Smooth muscle cell (in vitro differentiated cells): ENCODE data around the gene ORC2. TPM values are rescaled to one million over a fixed set of nuclear protein-coding genes. Genes with fewer than 3 reads are reported as not detected.
"Not testable (repeated sequence)": the region's sequence is repeated elsewhere in the genome, so short reads cannot be mapped to it uniquely, and the experiment has no call there.

ENCODE experiments used
- DNase-seq: peaks from one replicate; lab custom pipeline; 2025; ENCODE audit not compliant: unreplicated experiment; lab: John Stamatoyannopoulos, UW
- H2AFZ ChIP-seq: fragments of 200-600 bp; sonication (generic); 2 replicates; pipeline ENCODE4 v1.6.0; 2016; ENCODE audit warnings: antibody characterized with exemption, low read depth, mild to moderate bottlenecking
- H3F3A ChIP-seq: fragments of 200-600 bp; sonication (generic); 2 replicates; pipeline ENCODE4 v1.6.0; 2017; ENCODE audit warnings: antibody characterized with exemption, low read depth
- H3K27ac ChIP-seq: fragments of 200-600 bp; sonication (generic); 2 replicates; pipeline ENCODE4 v1.5.1; 2016; ENCODE audit warnings: low read depth, mild to moderate bottlenecking
- H3K27me3 ChIP-seq: fragments of 200-600 bp; sonication (generic); 2 replicates; pipeline ENCODE4 v1.6.1; 2016; ENCODE audit warnings: low read depth, mild to moderate bottlenecking
- H3K36me3 ChIP-seq: fragments of 200-600 bp; sonication (generic); 2 replicates; pipeline ENCODE4 v1.5.1; 2016; ENCODE audit warnings: low read depth
- H3K4me1 ChIP-seq: fragments of 200-600 bp; sonication (generic); 2 replicates; pipeline ENCODE4 v1.5.1; 2016; ENCODE audit warnings: low read depth
- H3K4me2 ChIP-seq: fragments of 200-600 bp; sonication (generic); 2 replicates; pipeline ENCODE4 v1.6.0; 2016; ENCODE audit warnings: mild to moderate bottlenecking
- H3K4me3 ChIP-seq: fragments of 200-600 bp; sonication (generic); 2 replicates; pipeline ENCODE4 v1.5.1; 2016; ENCODE audit warnings: mild to moderate bottlenecking
- H3K79me2 ChIP-seq: fragments of 200-600 bp; sonication (generic); 2 replicates; pipeline ENCODE4 v1.6.0; 2016; ENCODE audit warnings: low read depth, mild to moderate bottlenecking
- H3K9ac ChIP-seq: fragments of 200-600 bp; sonication (generic); 2 replicates; pipeline ENCODE4 v1.6.0; 2016; ENCODE audit warnings: low read depth
- H3K9me3 ChIP-seq: fragments of 200-600 bp; sonication (generic); replicated peaks from 2 replicates; pipeline ENCODE4 v1.5.1; 2016; ENCODE audit warnings: low read depth
- H4K20me1 ChIP-seq: fragments of 200-600 bp; sonication (generic); 2 replicates; pipeline ENCODE4 v1.6.0; 2016; ENCODE audit warnings: low read depth
- CTCF ChIP-seq: fragments of 200-600 bp; sonication (generic); IDR thresholded peaks from 2 replicates; pipeline ENCODE4 v1.5.1; 2017; ENCODE audit warnings: borderline replicate concordance, mild to moderate bottlenecking, antibody characterized with exemption; ENCODE audit not compliant: insufficient read depth, poor library complexity, severe bottlenecking
- WGBS: methylation state at CpG from one replicate; pipeline ENCODE4 v1.1.7; 2016; ENCODE audit warnings: low lambda C conversion rate; 5-methylcytosine and 5-hydroxymethylcytosine counted together
- polyA plus RNA-seq: library from polyadenylated mRNA; unstranded; fragments of >200 nt; fragmentation: Nextera tagmentation; extraction: Ambion mirVana; gene quantifications from 2 replicates; pipeline ENCODE4 v1.2.1, GENCODE V29; 2016
- total RNA-seq: library from RNA; depleted of rRNA; stranded (reverse); fragments of >200 nt; gene quantifications from 2 replicates; pipeline ENCODE4 v1.2.3, GENCODE V29; 2014

ORC2 gene
- total and polyA plus RNA-seq, 2 experiments from 2014 or later, result 8.3 to 11.5 TPM

- H3K27ac ChIP-seq, result no peak overlapping the region
- H4K20me1 ChIP-seq, result no peaks in the 10 kb centered on the region
- no peaks in the 10 kb centered on the region for H3K9me3 ChIP-seq
- peaks cover 6% of the 10 kb centered on the region for H3K36me3 ChIP-seq
- H3K4me1 ChIP-seq, result no peaks in the 10 kb centered on the region
- H2AFZ ChIP-seq, result no peak overlapping the region
- H3K27me3 ChIP-seq, result no peaks in the 10 kb centered on the region
- no peaks in the 10 kb centered on the region for H3F3A ChIP-seq
- no peak for DNase-seq
- TF ChIP-seq CTCF, result no peak
- no peaks in the 10 kb centered on the region for H3K79me2 ChIP-seq
- H3K4me2 ChIP-seq, result no peak overlapping the region
- H3K9ac ChIP-seq, result no peak overlapping the region
- H3K4me3 ChIP-seq, result no peak overlapping the region
Observed at GRCh38 chr2:200899482-200899881, 64.0 kb downstream of the ORC2 start.

GRCh38 chr2:200888704-200889625 is 74.5 kb downstream of the ORC2 start, which contains the start of the genes NIF3L1 and PPIL3:
TSS of gene NIF3L1 (plus strand) at chr2:200889371. CDS start at chr2:200891944, 2,573 bp downstream.
TSS of gene PPIL3 (minus strand) at chr2:200889077. CDS start at chr2:200887615, 1,462 bp downstream.
- Histone ChIP-seq H3K79me2 (peaks cover 31% of the 10 kb centered on the region), H3K36me3 (peaks cover 5% of the 10 kb centered on the region), H3K9me3 (no peaks in the 10 kb centered on the region), H3K9ac (peak within 1 kb of the TSS; percentile 99), H4K20me1 (no peaks in the 10 kb centered on the region), H3K4me3 (peak within 1 kb of the TSS; percentile 80), H3K4me1 (peaks cover 22% of the 10 kb centered on the region), H3K27ac (peak within 1 kb of the TSS; percentile 99), H3F3A (peaks cover 10% of the 10 kb centered on the region), H3K4me2 (peak within 1 kb of the TSS; percentile 84), H2AFZ (peak within 1 kb of the TSS; percentile 96), H3K27me3 (no peaks in the 10 kb centered on the region)
- WGBS, result under 1% methylated on average over 50 of the region's 50 CpGs
- TF ChIP-seq CTCF, result no peak
- DNase-seq, result peak; percentile 73

GRCh38 chr2:200881715-200882249 is 81.7 kb downstream of the ORC2 start:
- H3K9me3 ChIP-seq, H3F3A ChIP-seq, H3K79me2 ChIP-seq, H3K9ac ChIP-seq, DNase-seq, H3K4me1 ChIP-seq, H4K20me1 ChIP-seq, H3K4me2 ChIP-seq, H3K4me3 ChIP-seq, H3K27me3 ChIP-seq, H3K27ac ChIP-seq, H2AFZ ChIP-seq: not testable (repeated sequence)
- WGBS, result 92% methylated on average over 2 of the region's 2 CpGs
- peaks cover 12% of the 10 kb centered on the region for H3K36me3 ChIP-seq

GRCh38 chr2:200878289-200878880 is 85.1 kb downstream of the ORC2 start:
- Histone ChIP-seq H3K4me1 (no peaks in the 10 kb centered on the region), H2AFZ (no peak overlapping the region), H3K4me2 (no peak overlapping the region), H3K27ac (no peak overlapping the region), H3K9ac (no peak overlapping the region), H3K27me3 (no peaks in the 10 kb centered on the region), H3K79me2 (no peaks in the 10 kb centered on the region), H3F3A (no peaks in the 10 kb centered on the region), H3K4me3 (no peak overlapping the region), H4K20me1 (no peaks in the 10 kb centered on the region), H3K36me3 (peaks cover 14% of the 10 kb centered on the region), H3K9me3 (no peaks in the 10 kb centered on the region)
- DNase-seq, result no peak
- TF ChIP-seq CTCF, result no peak
- WGBS, result 95% methylated on average over 2 of the region's 2 CpGs
